Natural killer cell (primary cell): Measurements from ENCODE around the gene MPV17. TPM values are rescaled to one million over a fixed set of nuclear protein-coding genes. Genes with fewer than 3 reads are reported as not detected.

Experiments used
- ATAC-seq, 3 donors: fragments of 150-1000 bp in 2 of 3; fragments of 200-7000 bp in 1 of 3; cut with Tn5 transposase; 1 replicate in 1 of 3; 2 replicates in 2 of 3; pipeline ENCODE4 v1.10.0; 2021; ENCODE audit warnings: mild to moderate bottlenecking in 2 of 3, moderate library complexity in 2 of 3
- DNase-seq, 2 donors: peaks; one replicate each; pipeline versions ENCODE4 v3.0.0 to v3.0.0-alpha.2; 2013 to 2021; ENCODE audit warnings: mixed read lengths in 1 of 2
- H3K27ac ChIP-seq: one replicate; pipeline ENCODE4 v1.5.1; 2013; ENCODE audit warnings: mild to moderate bottlenecking, low read length
- H3K27me3 ChIP-seq: one replicate; pipeline ENCODE4 v1.6.1; 2013; ENCODE audit warnings: low read length; ENCODE audit not compliant: control insufficient read depth, insufficient read depth
- H3K36me3 ChIP-seq: one replicate; pipeline ENCODE4 v1.6.1; 2013; ENCODE audit warnings: low read length; ENCODE audit not compliant: control insufficient read depth, insufficient read depth
- H3K4me1 ChIP-seq: one replicate; pipeline ENCODE4 v1.6.1; 2013; ENCODE audit warnings: low read length; ENCODE audit not compliant: control insufficient read depth, insufficient read depth
- H3K4me3 ChIP-seq: one replicate; pipeline ENCODE4 v1.5.1; 2013; ENCODE audit warnings: low read length
- H3K9me3 ChIP-seq: one replicate; pipeline ENCODE4 v1.6.1; 2013; ENCODE audit warnings: low read length; ENCODE audit not compliant: control insufficient read depth, insufficient read depth
- H3K27ac Mint-ChIP-seq, 2 donors: one replicate each; pipeline ENCODE4 v1.8.0; 2022; ENCODE audit warnings: mild to moderate bottlenecking in 2 of 2, mixed read lengths in 2 of 2, moderate library complexity in 1 of 2
- H3K27me3 Mint-ChIP-seq, 2 donors: one replicate each; pipeline ENCODE4 v1.8.0; 2022; ENCODE audit warnings: low read depth in 2 of 2, mixed read lengths in 2 of 2
- H3K36me3 Mint-ChIP-seq: one replicate; pipeline ENCODE4 v1.8.0; 2022; ENCODE audit warnings: mixed read lengths
- H3K4me1 Mint-ChIP-seq, 2 donors: one replicate each; pipeline ENCODE4 v1.8.0; 2022; ENCODE audit warnings: mixed read lengths in 2 of 2
- H3K4me3 Mint-ChIP-seq: one replicate; pipeline ENCODE4 v1.8.0; 2022; ENCODE audit warnings: mild to moderate bottlenecking, moderate library complexity, mixed read lengths
- H3K9me3 Mint-ChIP-seq, 2 donors: one replicate each; pipeline ENCODE4 v1.8.0; 2022; ENCODE audit warnings: mixed read lengths in 2 of 2
- CTCF ChIP-seq: fragments of 200-600 bp; IDR thresholded peaks from one replicate; pipeline ENCODE4 v1.8.0; 2022; ENCODE audit warnings: antibody characterized with exemption
- WGBS: methylation state at CpG from one replicate; pipeline ENCODE4 v1.1.7; 2013; ENCODE audit warnings: missing lambda C conversion rate; ENCODE audit not compliant: insufficient coverage; 5-methylcytosine and 5-hydroxymethylcytosine counted together
- intact Hi-C: fragments of 100-400 bp; cut with micrococcal nuclease; formaldehyde crosslinking; loops from one replicate; pipeline ENCODE4 v1.14.2; 2022
- total RNA-seq, 4 donors: library from RNA; stranded (reverse); fragments of 120-200 nt in 1 of 4; gene quantifications; one replicate each; pipeline versions ENCODE4 v1.2.3 to v1.2.4, GENCODE V29; 2013 to 2022

Gene MPV17
- total RNA-seq, result 10 to 100 TPM; 63.9 to 75.2 (median 64.8) TPM
- total RNA-seq (2013), result 81.3 TPM

GRCh38 chr2:27322766-27323595, at the start of gene MPV17:
Gene MPV17, minus strand, starts transcription at chr2:27323097. Its CDS starts 580 bp downstream, at chr2:27322517.
- peak within 1 kb of the TSS; percentile 98 to 99 for H3K27ac Mint-ChIP-seq
- intact Hi-C loops, result loop anchor here (1.0 kb wide), 1 partner anchor 33 kb away; the partner anchor contains the start of gene GTF3C2
- DNase-seq (peak; percentile 79 to 93), ATAC-seq (peak; percentile 96 to 98 (median 96))
- under 1% methylated on average over 38 of the region's 39 CpGs for WGBS
- Histone ChIP-seq H3K36me3 (peaks cover 16% of the 10 kb centered on the region), H3K4me3 (peak within 1 kb of the TSS; percentile 79), H3K27ac (peak within 1 kb of the TSS; percentile 88), H3K4me1 (peaks cover 18% of the 10 kb centered on the region), H3K9me3 (no peaks in the 10 kb centered on the region), H3K27me3 (no peaks in the 10 kb centered on the region)
- peaks cover 10% of the 10 kb centered on the region for H3K36me3 Mint-ChIP-seq
- H3K27me3 Mint-ChIP-seq, result no peaks in the 10 kb centered on the region
- TF ChIP-seq CTCF, result no peak
- peak within 1 kb of the TSS; percentile 99 for H3K4me3 Mint-ChIP-seq
- H3K4me1 Mint-ChIP-seq, result peaks cover 18 to 23% of the 10 kb centered on the region in 2 donors
- no peaks in the 10 kb centered on the region for H3K9me3 Mint-ChIP-seq

- H3K4me1 ChIP-seq, result peaks cover 34% of the 10 kb centered on the region
- H3K27me3 Mint-ChIP-seq, result no peaks in the 10 kb centered on the region
- H3K4me3 Mint-ChIP-seq, result peak overlapping the region; percentile 94
- ATAC-seq (peak; percentile 5 to 8 (median 7)), DNase-seq (peak in 1 of 2 donors; percentile 65)
- H3K4me3 ChIP-seq, result peak overlapping the region; percentile 93
- under 1% methylated on average over 46 of the region's 46 CpGs for WGBS
- no peak for TF ChIP-seq CTCF
- no peaks in the 10 kb centered on the region for H3K27me3 ChIP-seq
- no peaks in the 10 kb centered on the region for H3K9me3 ChIP-seq
- H3K36me3 Mint-ChIP-seq, result peaks cover 7% of the 10 kb centered on the region
- H3K4me1 Mint-ChIP-seq, result peaks cover 40 to 41% of the 10 kb centered on the region in 2 donors
- H3K36me3 ChIP-seq, result peaks cover 54% of the 10 kb centered on the region
- intact Hi-C loops, result loop anchor here (1.0 to 5.0 kb wide), 6 partner anchors 9 to 116 kb away; partner anchors contain the start of genes GTF3C2, IFT172, NRBP1 and PPM1G
- peak overlapping the region; percentile 87 for H3K27ac ChIP-seq
- peak overlapping the region; percentile 92 for H3K27ac Mint-ChIP-seq
- no peaks in the 10 kb centered on the region for H3K9me3 Mint-ChIP-seq
Measured at GRCh38 chr2:27370816-27371620, 48.1 kb upstream of the MPV17 start.

GRCh38 chr2:27370026-27370815, 47.3 kb upstream of the MPV17 start, which contains the start of the genes EIF2B4 and SNX17:
Gene EIF2B4, minus strand, starts transcription at chr2:27370338. Its CDS starts 24 bp downstream, at chr2:27370314.
Gene SNX17, plus strand, starts transcription at chr2:27370616. Its CDS starts 128 bp downstream, at chr2:27370744.
- peaks cover 34% of the 10 kb centered on the region for H3K4me1 ChIP-seq
- peak; percentile 72 for TF ChIP-seq CTCF
- intact Hi-C loops, result loop anchor here (1.0 to 5.0 kb wide), 6 partner anchors 10 to 117 kb away; partner anchors contain the start of genes GTF3C2, IFT172, NRBP1 and PPM1G
- peak; percentile 89 to 97 (median 90) for ATAC-seq
- under 1% methylated on average over 85 of the region's 85 CpGs for WGBS
- H3K4me3 Mint-ChIP-seq, result peak within 1 kb of the TSS; percentile 94
- no peaks in the 10 kb centered on the region for H3K9me3 Mint-ChIP-seq
- no peaks in the 10 kb centered on the region for H3K27me3 ChIP-seq
- DNase-seq, result peak; percentile 99
- H3K36me3 Mint-ChIP-seq, result peaks cover 7% of the 10 kb centered on the region
- peak within 1 kb of the TSS; percentile 91 for H3K27ac ChIP-seq
- H3K27ac Mint-ChIP-seq, result peak within 1 kb of the TSS; percentile 92
- no peaks in the 10 kb centered on the region for H3K9me3 ChIP-seq
- H3K4me3 ChIP-seq, result peak within 1 kb of the TSS; percentile 93
- H3K27me3 Mint-ChIP-seq, result no peaks in the 10 kb centered on the region
- H3K4me1 Mint-ChIP-seq, result peaks cover 40 to 41% of the 10 kb centered on the region in 2 donors
- H3K36me3 ChIP-seq, result peaks cover 51% of the 10 kb centered on the region
